C4-2B (cell line): ENCODE data around the gene HES1.

Experiments
- H3K27ac ChIP-seq: fragments of 450-650 bp; 2 replicates; pipeline ENCODE4 v1.5.1; 2017
- ZFX ChIP-seq: fragments of 450-650 bp; IDR thresholded peaks from 2 replicates; pipeline ENCODE4 v1.6.1; 2017
- TF ChIP-seq, protein P1 (sequence below): fragments of 450-650 bp; conservative IDR thresholded peaks from 2 replicates; pipeline ENCODE4 v1.5.1; 2017; ENCODE audit warnings: mild to moderate bottlenecking

HES1 gene

DNA sequence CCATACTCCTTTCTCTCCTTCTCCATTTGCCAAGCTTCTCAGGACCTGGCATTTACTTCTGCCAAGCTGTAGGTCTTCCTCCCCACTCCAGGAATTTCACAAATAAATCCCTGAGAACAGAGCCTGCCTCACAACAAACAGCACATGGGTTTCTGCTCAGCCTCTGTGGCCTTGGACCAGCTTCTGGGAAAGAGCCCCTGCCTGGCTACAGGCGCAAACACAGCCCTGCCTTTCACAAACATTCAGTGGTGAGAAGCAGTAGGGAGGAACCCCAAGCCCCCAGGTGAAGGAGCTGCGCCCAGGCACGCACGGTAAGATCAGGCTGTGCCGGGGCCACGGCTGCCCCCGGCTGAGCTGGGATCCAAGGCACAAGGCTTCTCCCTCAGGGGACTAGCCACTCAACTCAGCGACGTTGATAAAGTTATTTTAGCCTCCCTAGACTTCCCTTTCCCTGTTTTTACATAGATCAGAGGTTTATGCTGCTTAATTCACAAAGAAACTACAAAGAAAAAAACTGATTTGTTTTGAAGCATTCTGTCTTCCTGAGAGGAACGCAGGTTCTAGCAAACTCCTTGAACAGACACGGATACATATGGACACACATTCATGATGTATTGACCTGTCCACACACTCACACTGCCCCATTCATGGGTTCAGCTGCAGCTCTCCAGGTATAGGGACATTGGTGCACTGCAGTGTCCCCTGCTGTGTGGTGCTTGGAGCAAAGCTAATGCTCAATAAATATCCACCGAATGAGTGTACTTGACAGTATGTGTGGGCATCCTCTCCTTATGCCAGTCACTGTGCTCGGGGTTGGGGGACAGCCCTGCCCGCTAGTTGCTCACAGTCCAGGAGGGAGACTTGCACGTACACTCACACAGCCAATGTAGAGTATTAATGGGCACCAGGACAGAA is 25.4 kb downstream of the HES1 start:
- no peak for TF ChIP-seq ZFX
- TF ChIP-seq, protein P1, sequence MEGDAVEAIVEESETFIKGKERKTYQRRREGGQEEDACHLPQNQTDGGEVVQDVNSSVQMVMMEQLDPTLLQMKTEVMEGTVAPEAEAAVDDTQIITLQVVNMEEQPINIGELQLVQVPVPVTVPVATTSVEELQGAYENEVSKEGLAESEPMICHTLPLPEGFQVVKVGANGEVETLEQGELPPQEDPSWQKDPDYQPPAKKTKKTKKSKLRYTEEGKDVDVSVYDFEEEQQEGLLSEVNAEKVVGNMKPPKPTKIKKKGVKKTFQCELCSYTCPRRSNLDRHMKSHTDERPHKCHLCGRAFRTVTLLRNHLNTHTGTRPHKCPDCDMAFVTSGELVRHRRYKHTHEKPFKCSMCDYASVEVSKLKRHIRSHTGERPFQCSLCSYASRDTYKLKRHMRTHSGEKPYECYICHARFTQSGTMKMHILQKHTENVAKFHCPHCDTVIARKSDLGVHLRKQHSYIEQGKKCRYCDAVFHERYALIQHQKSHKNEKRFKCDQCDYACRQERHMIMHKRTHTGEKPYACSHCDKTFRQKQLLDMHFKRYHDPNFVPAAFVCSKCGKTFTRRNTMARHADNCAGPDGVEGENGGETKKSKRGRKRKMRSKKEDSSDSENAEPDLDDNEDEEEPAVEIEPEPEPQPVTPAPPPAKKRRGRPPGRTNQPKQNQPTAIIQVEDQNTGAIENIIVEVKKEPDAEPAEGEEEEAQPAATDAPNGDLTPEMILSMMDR: no peak
- H3K27ac ChIP-seq: peak overlapping the region; percentile 16; the same call in 1 of the 2 replicates

DNA sequence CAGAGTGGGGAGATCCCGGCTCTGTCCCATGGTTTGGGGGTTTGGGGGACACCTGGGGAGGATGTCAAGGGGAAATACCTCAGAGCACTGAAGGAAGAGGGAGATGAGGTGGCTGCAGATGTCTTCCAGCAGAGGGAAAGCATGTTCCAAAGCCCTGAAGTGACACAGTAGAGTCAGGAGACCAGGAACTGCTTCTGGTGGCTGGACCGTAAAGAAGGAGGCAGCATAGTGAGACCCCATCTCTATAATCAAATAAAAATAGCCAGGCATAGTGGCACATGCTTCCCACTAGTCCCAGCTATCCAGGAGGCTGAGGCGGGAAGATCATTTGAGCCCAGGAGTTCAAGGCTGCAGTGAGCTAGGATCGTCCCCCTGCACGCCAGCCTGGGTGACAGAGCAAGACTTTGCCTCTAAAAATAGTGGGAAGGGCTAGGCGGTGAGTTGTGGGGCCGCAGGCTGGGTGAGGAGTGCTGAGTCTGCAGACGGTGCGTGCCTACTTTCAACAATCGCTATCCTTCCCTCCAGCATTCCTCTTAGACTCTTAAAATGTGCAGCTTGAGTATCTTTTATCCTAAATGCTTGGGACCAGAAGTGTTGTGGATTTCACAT is 26.2 kb downstream of the HES1 start:
- TF ChIP-seq ZFX: no peak
- TF ChIP-seq, protein P1: no peak
- H3K27ac ChIP-seq: no peak overlapping the region

DNA sequence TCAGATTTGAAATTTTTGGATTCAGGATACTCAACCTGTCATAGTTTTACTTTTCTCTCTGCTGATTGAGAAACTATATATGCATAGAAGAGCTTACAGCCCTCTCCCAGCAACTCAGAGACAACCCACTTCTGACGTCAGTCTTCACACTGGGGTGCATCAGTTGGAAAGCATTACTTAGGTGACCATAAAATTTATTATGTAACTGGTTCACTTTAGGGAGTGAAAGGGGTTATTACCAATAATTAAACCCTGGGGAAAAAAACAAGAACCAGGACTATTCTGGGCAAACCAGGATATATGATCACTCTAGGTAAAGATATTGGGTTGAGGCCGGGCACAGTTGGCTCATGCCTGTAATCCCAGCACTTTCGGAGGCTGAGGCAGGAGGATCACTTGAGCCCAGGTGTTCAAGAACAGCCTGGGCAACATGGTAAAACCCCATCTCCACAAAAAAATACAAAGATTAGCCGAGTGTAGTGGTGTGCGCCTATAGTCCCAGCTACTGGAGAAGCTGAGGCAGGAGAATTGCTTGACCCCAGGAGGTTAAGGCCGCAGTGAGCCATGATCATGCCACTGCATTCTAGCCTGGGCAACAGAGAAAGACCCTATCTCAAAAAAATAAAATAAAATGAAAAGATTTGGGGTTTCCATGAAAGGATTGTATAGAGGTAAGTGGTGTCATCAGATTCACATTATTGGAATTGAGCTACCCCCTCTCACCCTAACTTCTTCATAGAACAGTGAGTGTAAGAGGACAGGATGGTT is 27.1 kb downstream of the HES1 start:
- no peak overlapping the region for H3K27ac ChIP-seq
- no peak for TF ChIP-seq ZFX
- TF ChIP-seq, protein P1: no peak

DNA sequence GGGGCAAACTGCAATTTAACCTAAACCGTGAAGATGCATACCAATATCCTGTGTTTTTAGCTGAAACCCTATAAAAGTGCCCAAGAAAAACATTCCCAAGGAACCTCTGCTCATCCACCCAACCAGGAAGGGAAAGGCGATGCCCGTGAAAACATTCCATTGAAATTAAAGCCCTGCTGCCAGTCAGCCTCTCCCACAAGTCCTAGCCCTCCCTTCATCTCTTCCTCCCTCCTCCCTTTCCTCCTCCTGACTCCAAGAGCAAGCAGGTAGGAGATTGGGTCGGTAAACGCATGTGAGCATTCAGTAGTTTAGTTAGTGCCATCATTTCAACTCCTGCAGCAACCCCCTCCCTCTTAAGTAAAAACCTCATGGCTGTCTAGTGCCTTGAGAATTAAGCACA is 27.7 kb downstream of the HES1 start:
- H3K27ac ChIP-seq: no peak overlapping the region
- TF ChIP-seq, protein P1: no peak
- TF ChIP-seq ZFX: no peak

DNA sequence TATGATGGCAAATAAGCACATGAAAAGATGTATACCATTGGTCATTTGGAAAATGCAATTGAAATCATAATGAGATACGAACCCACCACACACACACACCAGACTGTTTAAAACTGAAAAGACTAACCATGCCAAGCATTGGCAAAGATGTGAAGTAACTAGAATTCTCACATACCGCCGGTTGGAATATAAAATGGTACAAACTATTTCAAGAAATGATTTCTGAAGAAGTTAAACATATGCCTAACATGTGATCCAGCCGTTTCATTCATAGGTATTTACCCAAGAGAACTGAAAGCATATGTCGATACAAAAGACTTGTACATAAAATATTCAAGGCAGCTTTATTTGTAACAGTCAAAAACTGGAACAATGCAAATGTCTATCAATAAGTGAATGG is 28.9 kb downstream of the HES1 start:
- H3K27ac ChIP-seq: no peak overlapping the region
- no peak for TF ChIP-seq ZFX
- TF ChIP-seq, protein P1: no peak

DNA sequence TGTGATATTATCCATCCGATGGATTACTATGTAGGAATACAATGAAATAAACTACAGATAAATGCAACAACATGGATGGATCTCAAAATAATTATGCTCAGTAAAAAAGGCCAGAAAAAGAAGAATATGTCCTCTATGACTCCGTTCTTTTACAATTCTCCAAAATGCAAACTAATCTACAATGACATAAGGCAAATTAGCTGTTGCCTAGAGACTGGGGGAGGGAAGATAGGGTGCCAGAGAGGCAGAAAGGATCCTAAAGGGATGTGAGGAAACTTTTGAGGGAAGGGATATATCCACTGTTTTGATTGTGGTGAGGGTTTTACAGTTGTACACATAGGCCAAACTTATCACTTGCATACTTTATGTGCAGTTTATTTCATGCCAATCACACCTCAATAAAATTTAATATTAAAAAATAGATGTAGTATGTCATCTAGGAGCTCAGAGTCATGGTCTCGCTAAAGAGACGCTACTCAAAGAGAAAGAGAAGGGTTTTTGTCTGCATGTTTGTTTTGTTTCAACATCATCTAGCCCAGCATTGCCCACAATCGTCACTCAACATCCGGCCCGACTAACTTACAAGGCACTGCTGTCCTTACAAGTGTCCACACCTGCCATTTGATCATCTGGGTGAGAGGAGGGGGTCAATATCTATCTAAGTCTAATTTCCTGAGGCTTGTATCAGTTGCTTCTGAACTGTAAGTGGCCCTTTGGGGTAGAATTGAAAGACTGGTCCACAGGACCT is 29.5 kb downstream of the HES1 start:
- no peak overlapping the region for H3K27ac ChIP-seq
- TF ChIP-seq, protein P1: no peak
- TF ChIP-seq ZFX: no peak
